Neuronal stem cell (in vitro differentiated cells): Measurements from ENCODE around the gene CGB5.

Source experiments
- DNase-seq: peaks from one replicate; pipeline ENCODE4 v3.0.0-alpha.2; 2013; ENCODE audit warnings: low spot score
- H2AFZ ChIP-seq: one replicate; pipeline ENCODE4 v1.6.1; 2013; ENCODE audit warnings: mild to moderate bottlenecking, low read length, inconsistent platforms
- H2AK5ac ChIP-seq: 2 replicates; pipeline ENCODE4 v1.6.1; 2013; ENCODE audit warnings: low read depth, mild to moderate bottlenecking, inconsistent platforms, low read length, moderate library complexity, mixed read lengths
- H2BK120ac ChIP-seq: 2 replicates; pipeline ENCODE4 v1.6.1; 2013; ENCODE audit warnings: low read depth, mild to moderate bottlenecking, inconsistent platforms, low read length, moderate library complexity, mixed read lengths
- H2BK12ac ChIP-seq: one replicate; pipeline ENCODE4 v1.6.1; 2013; ENCODE audit warnings: low read length, inconsistent platforms
- H2BK15ac ChIP-seq: 2 replicates; pipeline ENCODE4 v1.6.1; 2013; ENCODE audit warnings: mild to moderate bottlenecking, low read length, inconsistent platforms, mixed read lengths
- H2BK5ac ChIP-seq: one replicate; pipeline ENCODE4 v1.6.1; 2013; ENCODE audit warnings: inconsistent platforms, mild to moderate bottlenecking, low read length, moderate library complexity
- H3K14ac ChIP-seq: one replicate; pipeline ENCODE4 v1.6.1; 2013; ENCODE audit warnings: low read length, inconsistent platforms
- H3K18ac ChIP-seq: 2 replicates; pipeline ENCODE4 v1.6.1; 2013; ENCODE audit warnings: low read length, inconsistent platforms
- H3K23ac ChIP-seq: 2 replicates; pipeline ENCODE4 v1.6.1; 2013; ENCODE audit warnings: low read depth, mild to moderate bottlenecking, mixed read lengths, low read length, inconsistent platforms; ENCODE audit not compliant: poor library complexity
- H3K27ac ChIP-seq: replicated peaks from 3 replicates; pipeline ENCODE4 v1.5.1; 2013; ENCODE audit warnings: low read length, inconsistent platforms
- H3K27me3 ChIP-seq, 3 experiments: 2 replicates each; pipeline ENCODE4 v1.6.1; 2013; ENCODE audit warnings: low read length in 3 of 3, mild to moderate bottlenecking in 2 of 3, inconsistent platforms in 1 of 3, low read depth in 1 of 3, mixed read lengths in 1 of 3, moderate library complexity in 1 of 3; ENCODE audit not compliant: control insufficient read depth in 3 of 3, insufficient read depth in 3 of 3
- H3K36me3 ChIP-seq, 2 donors: replicated peaks in 1 of 2; 2 replicates each; pipeline ENCODE4 v1.6.1; 2013; ENCODE audit warnings: low read length in 2 of 2; ENCODE audit not compliant: control insufficient read depth in 2 of 2, insufficient read depth in 2 of 2
- H3K4ac ChIP-seq: 2 replicates; pipeline ENCODE4 v1.6.1; 2013; ENCODE audit warnings: inconsistent platforms, mild to moderate bottlenecking, low read length, moderate library complexity
- H3K4me1 ChIP-seq, 2 donors: 1 replicate in 1 of 2; 2 replicates in 1 of 2; pipeline ENCODE4 v1.6.1; 2013; ENCODE audit warnings: low read length in 2 of 2, low read depth in 1 of 2; ENCODE audit not compliant: control insufficient read depth in 2 of 2, insufficient read depth in 1 of 2
- H3K4me2 ChIP-seq: one replicate; pipeline ENCODE4 v1.6.1; 2013; ENCODE audit warnings: mild to moderate bottlenecking, low read length, inconsistent platforms; ENCODE audit not compliant: insufficient read depth, poor library complexity, severe bottlenecking
- H3K4me3 ChIP-seq, 2 donors: 2 replicates each; pipeline ENCODE4 v1.5.1; 2013; ENCODE audit warnings: low read length in 2 of 2, mild to moderate bottlenecking in 2 of 2, inconsistent platforms in 1 of 2, moderate library complexity in 1 of 2
- H3K79me1 ChIP-seq: one replicate; pipeline ENCODE4 v1.6.1; 2013; ENCODE audit warnings: low read depth, mild to moderate bottlenecking, inconsistent platforms, low read length, moderate library complexity
- H3K9ac ChIP-seq: one replicate; pipeline ENCODE4 v1.6.1; 2013; ENCODE audit warnings: mild to moderate bottlenecking, low read depth, low read length, inconsistent platforms; ENCODE audit not compliant: poor library complexity
- H3K9me3 ChIP-seq, 2 donors: replicated peaks in 1 of 2; 2 replicates each; pipeline versions ENCODE3 to v1.6.1; 2013; ENCODE audit warnings: low read length in 2 of 2, mild to moderate bottlenecking in 2 of 2, inconsistent platforms in 1 of 2, low read depth in 1 of 2, mixed read lengths in 1 of 2, moderate library complexity in 1 of 2; ENCODE audit not compliant: control insufficient read depth in 2 of 2, insufficient read depth in 1 of 2
- H4K8ac ChIP-seq: one replicate; pipeline ENCODE4 v1.6.1; 2013; ENCODE audit warnings: low read depth, mild to moderate bottlenecking, inconsistent platforms, low read length, moderate library complexity
- H4K91ac ChIP-seq: one replicate; pipeline ENCODE4 v1.6.1; 2013; ENCODE audit warnings: low read length, low read depth, mild to moderate bottlenecking, inconsistent platforms; ENCODE audit not compliant: poor library complexity
- WGBS, 2 donors: extraction: QIAGEN DNeasy Blood & Tissue Kit; methylation state at CpG; one replicate each; pipeline ENCODE4 v1.1.7; 2013; ENCODE audit warnings: missing lambda C conversion rate in 2 of 2, mixed read lengths in 1 of 2; ENCODE audit not compliant: insufficient read length in 2 of 2, insufficient replicate concordance in 1 of 2; ENCODE audit errors: extremely low coverage in 2 of 2; 5-methylcytosine and 5-hydroxymethylcytosine counted together

Gene CGB5

DNA sequence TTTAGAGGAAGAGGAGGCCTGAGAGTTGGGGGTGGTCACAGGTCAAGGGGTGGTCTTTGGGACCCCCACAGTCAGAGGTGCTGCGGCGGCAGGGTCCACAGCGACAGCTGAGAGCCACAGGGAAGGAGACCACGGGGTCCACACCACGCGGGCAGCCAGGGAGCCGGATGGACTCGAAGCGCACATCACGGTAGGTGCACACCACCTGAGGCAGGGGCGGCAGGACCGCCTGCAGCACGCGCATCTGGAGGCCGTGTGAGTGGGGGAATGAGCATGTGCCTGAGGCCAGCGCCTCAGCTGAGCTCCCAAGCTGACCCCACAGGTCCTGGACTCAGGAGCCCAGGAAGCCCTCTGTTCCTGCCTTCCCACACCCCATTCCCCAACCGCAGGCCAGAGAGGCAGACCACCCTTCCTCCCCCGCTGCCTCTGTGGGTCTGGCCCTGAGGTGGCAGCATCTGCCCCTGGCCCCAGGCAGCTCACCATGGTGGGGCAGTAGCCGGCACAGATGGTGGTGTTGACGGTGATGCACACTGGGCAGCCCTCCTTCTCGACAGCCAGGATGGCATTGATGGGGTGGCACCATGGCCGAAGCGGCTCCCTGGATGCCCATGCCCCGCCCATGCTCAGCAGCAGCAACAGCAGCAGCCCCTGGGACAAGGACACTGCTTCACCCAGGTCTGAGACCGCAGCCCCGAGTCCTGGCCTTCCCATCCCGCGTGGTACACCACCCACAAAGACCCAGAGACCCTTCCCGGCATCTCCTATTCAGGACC lies 27.4 kb upstream of the CGB5 start:
- Histone ChIP-seq H3K4me3 (no peak overlapping the region), H3K9ac (peak overlapping the region; percentile 3), H3K27me3 (peaks cover 0 to 25% (median 0%) of the 10 kb centered on the region in 3 experiments), H2BK5ac (no peak overlapping the region), H3K4me1 (peaks cover 9% of the 10 kb centered on the region in 2 donors), H2AK5ac (no peak overlapping the region), H3K23ac (no peak overlapping the region), H3K14ac (no peak overlapping the region), H3K9me3 (no peaks in the 10 kb centered on the region), H2BK12ac (no peak overlapping the region), H3K36me3 (peaks cover 21 to 54% of the 10 kb centered on the region in 2 donors), H3K27ac (no peak overlapping the region), H3K18ac (no peak overlapping the region), H3K4me2 (no peak overlapping the region), H4K91ac (no peak overlapping the region), H2AFZ (no peak overlapping the region), H2BK120ac (no peak overlapping the region), H2BK15ac (no peak overlapping the region), H3K79me1 (no peaks in the 10 kb centered on the region), H3K4ac (no peak overlapping the region), H4K8ac (no peak overlapping the region)
- DNase-seq, result no peak
- WGBS, 2 donors, result no CpG with 5 or more reads among the region's 29 CpGs

DNA sequence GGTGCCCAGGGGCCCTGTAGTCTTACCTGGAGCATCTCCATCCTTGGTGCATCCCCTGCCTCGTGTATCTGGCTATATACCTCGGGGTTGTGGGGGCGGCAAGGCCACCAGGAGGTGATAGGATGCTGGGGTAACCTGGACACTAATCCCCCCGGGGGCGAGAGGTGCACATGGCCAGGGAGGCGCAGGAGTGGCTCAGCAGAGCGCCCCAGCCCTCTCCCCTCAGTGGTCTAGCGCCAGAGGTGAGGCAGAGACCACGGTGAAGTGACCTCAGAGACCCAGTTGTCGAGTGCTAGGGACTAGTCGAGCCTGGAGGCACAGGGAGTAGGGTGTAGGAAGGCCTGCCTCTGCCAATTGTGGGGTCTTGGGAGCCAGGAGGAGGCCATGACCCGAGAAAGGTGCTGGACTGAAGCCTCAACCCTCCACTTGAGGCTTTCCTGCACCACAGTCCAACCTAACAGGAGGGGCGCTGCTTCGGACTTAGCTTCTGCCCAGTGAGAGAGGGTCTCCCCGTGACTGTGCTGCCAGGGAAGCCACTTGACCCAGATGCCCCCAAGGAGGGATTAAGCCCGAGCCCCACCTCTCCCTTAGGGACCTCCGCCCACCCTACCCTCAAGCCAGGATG lies 26.5 kb upstream of the CGB5 start, which contains the start of gene LHB:
LHB (minus strand) TSS at position 51 of the 625 bp plus-strand sequence; CDS start at position 41, 10 bp downstream.
- no peak within 1 kb of the TSS for H3K4ac ChIP-seq
- peaks cover 0 to 25% (median 0%) of the 10 kb centered on the region in 3 experiments for H3K27me3 ChIP-seq
- H3K4me1 ChIP-seq, result peaks cover 9% of the 10 kb centered on the region in 2 donors
- no peak within 1 kb of the TSS for H4K8ac ChIP-seq
- no peaks in the 10 kb centered on the region for H3K79me1 ChIP-seq
- H2BK12ac ChIP-seq, result no peak within 1 kb of the TSS
- no peak within 1 kb of the TSS for H2BK120ac ChIP-seq
- peak within 1 kb of the TSS; percentile 57 for H3K4me2 ChIP-seq
- no peak within 1 kb of the TSS for H2BK15ac ChIP-seq
- no peak within 1 kb of the TSS for H4K91ac ChIP-seq
- no peak within 1 kb of the TSS for H2AFZ ChIP-seq
- peak within 1 kb of the TSS; percentile 15 for H3K18ac ChIP-seq
- H2AK5ac ChIP-seq, result no peak within 1 kb of the TSS
- H3K4me3 ChIP-seq, result peak within 1 kb of the TSS in 1 of 2 donors; percentile 72
- peak within 1 kb of the TSS; percentile 24 for H3K9ac ChIP-seq
- no peak for DNase-seq
- peak within 1 kb of the TSS; percentile 75 for H2BK5ac ChIP-seq
- H3K14ac ChIP-seq, result peak within 1 kb of the TSS; percentile 71
- peaks cover 15 to 45% of the 10 kb centered on the region in 2 donors for H3K36me3 ChIP-seq
- no peak within 1 kb of the TSS for H3K27ac ChIP-seq
- no CpG with 5 or more reads among the region's 17 CpGs for WGBS, 2 donors
- peak within 1 kb of the TSS; percentile 91 for H3K23ac ChIP-seq
- no peaks in the 10 kb centered on the region for H3K9me3 ChIP-seq

DNA sequence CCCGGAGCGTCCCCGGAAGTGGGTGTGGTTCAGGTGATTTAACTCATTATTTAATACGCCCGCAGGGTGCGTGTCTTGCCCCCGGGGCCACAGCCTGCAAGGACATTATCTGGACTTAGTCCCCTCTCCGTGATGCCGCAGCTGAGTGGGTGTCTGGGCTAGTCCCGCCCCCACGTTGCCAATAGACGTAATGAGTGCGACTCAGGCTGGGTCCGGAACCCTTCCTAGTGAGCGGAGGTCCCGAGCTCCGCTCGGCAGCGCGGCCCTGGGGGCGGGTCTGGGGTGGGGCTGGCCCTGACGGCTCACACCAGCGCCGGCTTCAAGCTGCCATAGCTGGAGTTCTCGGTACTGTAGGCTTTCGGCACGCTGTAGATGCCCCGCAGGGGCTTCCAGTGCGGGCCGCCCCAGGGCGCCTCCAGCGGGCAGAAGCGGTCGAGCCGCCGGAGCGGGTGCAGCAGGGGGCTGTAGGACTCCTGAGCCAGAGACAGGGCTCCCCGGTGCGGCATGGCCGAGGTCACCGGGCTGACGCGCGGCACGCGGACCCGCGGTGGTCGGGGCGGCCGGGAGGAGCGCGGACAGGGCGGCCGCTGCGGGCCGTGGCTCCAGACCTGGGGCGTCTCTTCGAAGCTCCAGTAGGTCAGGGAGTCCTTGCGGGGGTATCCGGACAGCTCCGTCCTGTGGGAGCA lies 25.8 kb upstream of the CGB5 start:
- no peak for DNase-seq
- no peaks in the 10 kb centered on the region for H3K9me3 ChIP-seq
- no peak overlapping the region for H3K4ac ChIP-seq
- peak overlapping the region; percentile 37 for H2AK5ac ChIP-seq
- peak overlapping the region; percentile 24 for H3K9ac ChIP-seq
- peaks cover 15 to 39% of the 10 kb centered on the region in 2 donors for H3K36me3 ChIP-seq
- peak overlapping the region; percentile 57 for H3K4me2 ChIP-seq
- no peaks in the 10 kb centered on the region for H3K79me1 ChIP-seq
- peak overlapping the region; percentile 75 for H2BK5ac ChIP-seq
- peak overlapping the region in 1 of 2 donors; percentile 72 for H3K4me3 ChIP-seq
- no peak overlapping the region for H2BK12ac ChIP-seq
- H3K18ac ChIP-seq, result peak overlapping the region; percentile 15
- H4K91ac ChIP-seq, result no peak overlapping the region
- H3K14ac ChIP-seq, result peak overlapping the region; percentile 71
- H3K27ac ChIP-seq, result no peak overlapping the region
- peak overlapping the region; percentile 91 for H3K23ac ChIP-seq
- no peak overlapping the region for H4K8ac ChIP-seq
- H3K27me3 ChIP-seq, result peaks cover 0 to 25% (median 0%) of the 10 kb centered on the region in 3 experiments
- peaks cover 9% of the 10 kb centered on the region in 2 donors for H3K4me1 ChIP-seq
- no CpG with 5 or more reads among the region's 62 CpGs for WGBS, 2 donors
- no peak overlapping the region for H2AFZ ChIP-seq
- H2BK120ac ChIP-seq, result no peak overlapping the region
- no peak overlapping the region for H2BK15ac ChIP-seq
